ENCODE measurements around the gene MCUB. TPM values are rescaled to one million over a fixed set of nuclear protein-coding genes. Genes with fewer than 3 reads are reported as not detected.
A peak's percentile ranks its signal among the peaks of the same experiment; 100 is the strongest.

MCUB gene
- total and polyA plus RNA-seq, 12 donors = 1.7 to 12.6 (median 3.5) TPM

DNA sequence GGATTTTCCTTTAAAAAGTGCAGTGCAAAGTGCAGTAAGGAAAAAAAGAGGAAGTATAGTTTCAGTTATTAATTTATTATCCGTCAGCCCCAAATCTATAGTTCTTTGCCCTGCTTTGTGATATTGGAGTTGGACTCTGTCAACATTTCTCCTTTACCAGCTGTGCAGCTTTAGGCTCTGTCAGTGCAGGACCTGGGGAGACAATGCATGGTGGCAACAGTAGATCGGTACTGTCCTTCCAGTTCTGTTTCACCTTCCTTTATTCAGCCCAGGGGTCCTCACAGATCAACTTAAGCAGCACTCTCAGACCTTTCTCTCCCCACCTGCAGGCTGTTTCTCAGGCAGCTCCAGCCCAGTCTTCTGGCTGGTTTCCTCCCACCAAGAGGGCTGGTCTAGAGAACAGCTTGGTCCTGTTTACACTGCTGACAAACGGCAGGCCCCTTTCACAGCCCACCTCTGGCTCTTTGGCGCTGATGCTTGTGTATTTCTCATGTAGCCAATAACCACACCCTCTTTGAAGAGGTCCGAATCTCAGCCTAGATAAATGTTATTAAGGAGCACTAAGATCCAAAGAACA lies 71.6 kb downstream of the MCUB start:
- Histone ChIP-seq H3K36me3 (no peaks in the 10 kb centered on the region), H3K4me3 (no peak overlapping the region), H3K27ac (no peak overlapping the region), H3K9me3 (no peaks in the 10 kb centered on the region), H3K27me3 (no peaks in the 10 kb centered on the region), H3K4me1 (peaks cover 0 to 9% (median 0%) of the 10 kb centered on the region in 9 donors)
- intact Hi-C loops (cut with DNase I) = no loop called here
- peak; percentile 8 to 13 for DNase-seq
- 30 to 34% methylated on average over 5 of the region's 5 CpGs for WGBS, 2 donors
- ATAC-seq = peak in 6 of 8 donors; percentile 22 to 73 (median 55)
- TF ChIP-seq, protein P1, sequence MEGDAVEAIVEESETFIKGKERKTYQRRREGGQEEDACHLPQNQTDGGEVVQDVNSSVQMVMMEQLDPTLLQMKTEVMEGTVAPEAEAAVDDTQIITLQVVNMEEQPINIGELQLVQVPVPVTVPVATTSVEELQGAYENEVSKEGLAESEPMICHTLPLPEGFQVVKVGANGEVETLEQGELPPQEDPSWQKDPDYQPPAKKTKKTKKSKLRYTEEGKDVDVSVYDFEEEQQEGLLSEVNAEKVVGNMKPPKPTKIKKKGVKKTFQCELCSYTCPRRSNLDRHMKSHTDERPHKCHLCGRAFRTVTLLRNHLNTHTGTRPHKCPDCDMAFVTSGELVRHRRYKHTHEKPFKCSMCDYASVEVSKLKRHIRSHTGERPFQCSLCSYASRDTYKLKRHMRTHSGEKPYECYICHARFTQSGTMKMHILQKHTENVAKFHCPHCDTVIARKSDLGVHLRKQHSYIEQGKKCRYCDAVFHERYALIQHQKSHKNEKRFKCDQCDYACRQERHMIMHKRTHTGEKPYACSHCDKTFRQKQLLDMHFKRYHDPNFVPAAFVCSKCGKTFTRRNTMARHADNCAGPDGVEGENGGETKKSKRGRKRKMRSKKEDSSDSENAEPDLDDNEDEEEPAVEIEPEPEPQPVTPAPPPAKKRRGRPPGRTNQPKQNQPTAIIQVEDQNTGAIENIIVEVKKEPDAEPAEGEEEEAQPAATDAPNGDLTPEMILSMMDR (IDR thresholded peaks at IDR 0.05) = no peak

DNA sequence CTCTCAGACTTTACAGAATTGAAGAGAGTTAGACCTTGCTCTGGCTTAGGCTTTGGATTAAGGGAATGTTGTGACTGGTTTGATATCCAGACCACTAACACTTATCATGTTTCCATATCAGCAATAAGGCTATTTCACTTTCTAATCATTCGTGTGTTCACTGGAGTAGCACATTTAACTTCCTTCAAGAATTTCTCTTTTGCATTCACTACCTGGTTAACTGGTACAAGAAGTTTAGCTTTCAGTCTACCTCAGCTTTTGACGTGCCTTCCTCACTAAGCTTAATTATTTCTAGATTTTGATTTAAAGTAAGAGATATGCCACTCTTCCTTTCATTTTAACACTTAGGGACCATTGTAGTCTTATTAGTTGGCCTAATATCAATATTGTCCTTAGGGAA lies 80.6 kb downstream of the MCUB start:
- ATAC-seq (no peak), DNase-seq (no peak)
- intact Hi-C loops (cut with DNase I) = no loop called here
- Histone ChIP-seq H3K27me3 (no peaks in the 10 kb centered on the region), H3K4me3 (no peak overlapping the region), H3K36me3 (no peaks in the 10 kb centered on the region), H3K4me1 (peaks cover 0 to under 1% (median 0%) of the 10 kb centered on the region in 9 donors), H3K9me3 (peaks cover 0 to 22% (median 4%) of the 10 kb centered on the region in 11 donors), H3K27ac (no peak overlapping the region)
- TF ChIP-seq, protein P1 (IDR thresholded peaks at IDR 0.05) = no peak
- 90 to 92% methylated on average over 2 of the region's 2 CpGs for WGBS, 2 donors

DNA sequence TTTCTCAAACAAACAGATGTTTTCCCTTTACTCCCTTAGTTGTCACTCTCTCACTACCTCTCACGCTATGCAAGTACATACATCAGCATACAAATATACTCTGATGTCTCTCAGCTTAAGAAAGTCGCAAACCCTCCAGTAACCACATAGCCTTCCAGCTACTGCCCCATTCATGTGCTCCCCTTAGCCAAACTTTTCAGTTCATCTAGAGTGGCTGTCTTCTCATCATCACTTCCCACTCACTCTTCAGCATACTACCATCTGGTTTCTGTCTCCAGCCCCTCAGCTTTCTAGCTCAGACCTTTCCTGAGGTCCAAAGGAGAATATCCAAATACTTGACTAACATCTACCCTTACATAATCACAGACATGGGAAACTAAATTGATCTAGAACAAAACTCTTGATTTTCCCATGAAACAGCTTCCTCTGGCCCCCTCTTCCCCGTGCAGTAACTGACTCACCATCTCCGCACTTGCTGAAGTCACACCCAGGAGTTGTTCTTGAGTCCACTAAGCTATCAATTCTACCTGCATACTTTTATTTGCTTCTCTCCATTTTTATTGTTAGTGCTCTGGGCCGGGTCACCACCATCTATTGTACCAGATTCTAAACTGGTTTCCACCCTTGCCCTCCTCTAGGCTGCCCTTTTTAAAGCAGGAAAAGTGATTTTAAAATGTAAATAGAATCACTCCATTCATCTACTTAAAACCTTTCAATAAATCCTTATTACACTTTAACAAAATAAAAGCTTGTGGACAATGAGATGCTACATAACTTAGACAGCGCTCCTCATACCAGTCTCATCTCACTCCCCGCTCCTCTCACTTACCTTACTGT lies 86.0 kb downstream of the MCUB start:
- peaks cover 0 to 24% (median 0%) of the 10 kb centered on the region in 9 donors for H3K4me1 ChIP-seq
- H3K9me3 ChIP-seq = peaks cover 0 to 17% (median 6%) of the 10 kb centered on the region in 11 donors
- no peak overlapping the region for H3K4me3 ChIP-seq
- ATAC-seq (peak in 2 of 8 donors; percentile 42 to 61), DNase-seq (no peak)
- H3K27me3 ChIP-seq = no peaks in the 10 kb centered on the region
- 70 to 78% methylated on average over 7 of the region's 7 CpGs for WGBS, 2 donors
- intact Hi-C loops (cut with DNase I) = no loop called here
- TF ChIP-seq, protein P1 (IDR thresholded peaks at IDR 0.05) = no peak
- no peaks in the 10 kb centered on the region for H3K36me3 ChIP-seq
- no peak overlapping the region for H3K27ac ChIP-seq

DNA sequence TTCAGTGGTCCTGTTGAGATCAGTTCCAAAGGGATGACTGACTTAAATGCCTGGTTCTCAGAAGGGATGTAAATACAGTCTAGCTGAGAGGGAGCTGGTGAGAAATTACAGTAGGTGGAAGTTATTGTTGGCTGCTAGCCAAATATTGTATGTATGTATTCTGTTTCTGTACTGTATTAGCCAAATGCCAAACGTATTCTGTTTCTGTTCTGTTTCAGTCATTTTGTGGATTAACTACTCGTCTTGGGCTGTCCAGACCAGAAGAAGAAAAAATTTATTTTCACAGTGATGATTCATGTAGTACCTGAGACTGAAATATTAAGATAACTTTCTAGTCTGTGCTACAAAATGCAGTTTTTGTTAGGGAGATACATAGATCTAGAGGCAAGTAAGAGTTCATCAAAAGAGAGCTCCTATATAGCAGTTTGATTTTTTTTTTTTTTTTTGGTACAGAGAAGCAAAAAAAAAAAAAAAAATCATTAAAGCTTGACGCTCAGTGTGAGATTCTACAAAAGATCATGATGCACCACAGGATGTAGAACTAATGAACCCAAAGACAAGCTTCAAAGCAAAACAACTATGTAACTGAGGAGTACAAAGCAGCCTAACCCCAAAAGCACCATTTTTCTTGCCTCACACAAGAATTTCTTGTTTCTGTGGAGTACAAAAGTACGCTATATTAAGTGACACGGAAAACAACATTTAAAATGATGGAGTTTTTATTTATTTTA lies 88.4 kb downstream of the MCUB start:
- Histone ChIP-seq H3K36me3 (peaks cover 0 to 5% (median 0%) of the 10 kb centered on the region in 9 donors), H3K4me3 (no peak overlapping the region), H3K27ac (peak overlapping the region in 1 of 10 donors; percentile 73), H3K9me3 (peaks cover 0 to 40% (median 16%) of the 10 kb centered on the region in 11 donors), H3K4me1 (peaks cover 0 to 24% (median 0%) of the 10 kb centered on the region in 9 donors), H3K27me3 (no peaks in the 10 kb centered on the region)
- DNase-seq (no peak), ATAC-seq (no peak)
- intact Hi-C loops (cut with DNase I) = no loop called here
- TF ChIP-seq, protein P1 (IDR thresholded peaks at IDR 0.05) = no peak
- 70 to 73% methylated on average over 5 of the region's 5 CpGs for WGBS, 2 donors
